PC-9 (cell line): Measurements from ENCODE around the gene COL27A1. TPM values are rescaled to one million over a fixed set of nuclear protein-coding genes. Genes with fewer than 3 reads are reported as not detected.

Experiments used
- BruUV-seq: library from RNA; stranded (reverse); fragments of 400-500 nt; replicated peaks from 2 replicates; lab custom pipeline; 2021; lab: Mats Ljungman, UMichigan
- CTCF ChIA-PET: fragments of 300-600 bp; sonication (Branson Sonifier 250); formaldehyde crosslinking; loops from one replicate; lab custom pipeline; 2022; ENCODE audit warnings: antibody characterized with exemption; lab: Charles Lee
- POLR2A ChIA-PET: fragments of 300-600 bp; sonication (Branson Sonifier 250); formaldehyde crosslinking; loops from one replicate; lab custom pipeline; 2022; ENCODE audit warnings: antibody characterized with exemption; ENCODE audit not compliant: unreplicated experiment; lab: Charles Lee
- DNase-seq, 2 experiments: peaks; one replicate each; pipeline versions ENCODE4 v3.0.0 to v3.0.0-alpha.2; 2015 to 2022; ENCODE audit warnings: mixed read lengths in 1 of 2
- H2AFZ ChIP-seq: fragments of 200-600 bp; sonication (generic); 2 replicates; pipeline ENCODE4 v1.8.1; 2017; ENCODE audit warnings: antibody characterized with exemption
- H3F3A ChIP-seq: fragments of 200-600 bp; sonication (generic); 2 replicates; pipeline ENCODE4 v1.8.1; 2017; ENCODE audit warnings: antibody characterized with exemption, mild to moderate bottlenecking, low read depth; ENCODE audit not compliant: insufficient read depth
- H3K27ac ChIP-seq: fragments of 200-600 bp; sonication (generic); 2 replicates; pipeline ENCODE4 v1.6.1; 2016; ENCODE audit warnings: mixed run types
- H3K27me3 ChIP-seq: fragments of 200-600 bp; sonication (generic); 2 replicates; pipeline ENCODE4 v1.6.1; 2016; ENCODE audit warnings: low read depth, mixed run types; ENCODE audit not compliant: insufficient read depth
- H3K36me3 ChIP-seq: fragments of 200-600 bp; sonication (generic); 2 replicates; pipeline ENCODE4 v1.6.1; 2016; ENCODE audit warnings: low read depth, mixed run types
- H3K4me1 ChIP-seq: fragments of 200-600 bp; sonication (generic); replicated peaks from 2 replicates; pipeline ENCODE4 v1.6.1; 2016; ENCODE audit warnings: mixed run types; ENCODE audit not compliant: insufficient read depth
- H3K4me2 ChIP-seq: fragments of 200-600 bp; sonication (generic); 2 replicates; pipeline ENCODE4 v1.6.1; 2017; ENCODE audit warnings: mixed run types
- H3K4me3 ChIP-seq: fragments of 200-600 bp; sonication (generic); 2 replicates; pipeline ENCODE4 v1.6.1; 2016; ENCODE audit warnings: mixed run types
- H3K79me2 ChIP-seq: fragments of 200-600 bp; sonication (generic); 2 replicates; pipeline ENCODE4 v1.6.1; 2017; ENCODE audit warnings: low read depth, mixed run types
- H3K9me2 ChIP-seq: fragments of 200-600 bp; sonication (generic); 2 replicates; pipeline ENCODE4 v1.8.1; 2017; ENCODE audit warnings: mild to moderate bottlenecking; ENCODE audit not compliant: insufficient read depth
- H3K9me3 ChIP-seq: fragments of 200-600 bp; sonication (generic); 2 replicates; pipeline ENCODE4 v1.8.1; 2016; ENCODE audit warnings: low read depth; ENCODE audit not compliant: insufficient read depth
- H4K20me1 ChIP-seq: fragments of 200-600 bp; sonication (generic); 2 replicates; pipeline ENCODE4 v1.8.1; 2017; ENCODE audit not compliant: insufficient read depth
- CTCF ChIP-seq: fragments of 200-600 bp; sonication (generic); conservative IDR thresholded peaks from 2 replicates; pipeline ENCODE4 v1.6.1; 2017; ENCODE audit warnings: mixed run types, antibody characterized with exemption, mild to moderate bottlenecking, moderate library complexity
- EZH2 ChIP-seq: fragments of 200-600 bp; sonication (generic); IDR thresholded peaks from 2 replicates; pipeline ENCODE4 v1.8.0; 2017; ENCODE audit warnings: antibody characterized with exemption, low read depth
- intact Hi-C: fragments of 100-400 bp; cut with micrococcal nuclease; formaldehyde crosslinking; loops from one replicate; pipeline ENCODE4 v1.10.0; 2022; ENCODE audit not compliant: unreplicated experiment
- total RNA-seq: library from RNA; stranded (reverse); gene quantifications from 2 replicates; pipeline ENCODE4 v1.2.3, GENCODE V29; 2021

Gene COL27A1
- total RNA-seq, 1 experiment from 2014 or later = 0.39 TPM

DNA sequence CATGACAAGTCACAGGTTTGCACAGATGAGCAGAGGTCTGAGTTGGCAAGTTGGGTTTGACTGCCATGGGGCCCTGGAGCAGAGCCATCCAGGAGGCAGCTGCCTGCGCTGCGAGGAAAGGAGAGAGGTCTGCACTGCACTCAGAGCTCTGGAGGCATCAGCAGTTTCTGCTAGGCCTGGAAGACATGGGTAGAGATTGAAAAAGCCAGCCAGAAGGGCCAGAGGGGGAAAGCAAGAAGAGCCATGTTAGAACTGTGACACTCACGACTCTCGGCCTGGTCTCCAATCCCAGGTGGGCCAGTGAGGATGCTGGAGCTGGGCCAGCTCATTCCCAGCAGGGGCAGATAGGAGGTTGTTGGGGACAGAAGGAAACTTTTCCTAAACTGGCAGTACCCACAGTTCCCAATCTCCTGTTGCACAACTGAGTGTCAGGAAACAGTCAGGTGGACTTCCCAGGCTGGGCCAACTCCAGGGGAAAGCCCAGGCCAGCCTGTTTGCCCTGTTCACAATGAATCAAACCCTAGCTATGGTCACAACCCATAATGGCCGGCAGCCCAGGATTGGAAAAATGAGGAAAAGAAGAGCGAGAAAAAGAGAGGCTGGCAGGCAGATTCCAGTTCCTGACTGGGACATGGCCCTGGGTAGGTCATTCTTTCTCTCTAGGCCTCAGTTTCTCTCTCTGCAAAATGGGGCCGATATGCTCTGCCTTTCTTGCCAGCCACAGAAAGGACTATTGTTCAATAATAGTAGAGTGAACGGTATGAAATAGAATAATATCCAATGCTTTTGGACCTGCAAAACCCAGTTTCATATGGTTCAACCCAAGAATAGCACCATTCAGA is 159.8 kb downstream of the COL27A1 start:
- POLR2A ChIA-PET = no interaction called here
- Histone ChIP-seq H3K27me3 (no peaks in the 10 kb centered on the region), H2AFZ (no peak overlapping the region), H3K4me1 (peaks cover 6% of the 10 kb centered on the region; the same call in 1 of the 2 replicates), H3K4me3 (no peak overlapping the region), H3F3A (no peaks in the 10 kb centered on the region), H3K79me2 (no peaks in the 10 kb centered on the region), H3K27ac (no peak overlapping the region), H3K36me3 (no peaks in the 10 kb centered on the region), H3K4me2 (no peak overlapping the region), H4K20me1 (no peaks in the 10 kb centered on the region), H3K9me2 (no peaks in the 10 kb centered on the region), H3K9me3 (no peaks in the 10 kb centered on the region)
- no peak for DNase-seq
- CTCF ChIA-PET = no interaction called here
- TF ChIP-seq EZH2 = no peak
- TF ChIP-seq CTCF = no peak
- BruUV-seq = no TSS peak
- intact Hi-C loops = no loop called here

- Histone ChIP-seq H3K9me2 (no peaks in the 10 kb centered on the region), H2AFZ (no peak overlapping the region), H3K9me3 (no peaks in the 10 kb centered on the region), H3K4me1 (peaks cover 6% of the 10 kb centered on the region; the same call in 1 of the 2 replicates), H3K27me3 (no peaks in the 10 kb centered on the region), H3K4me3 (no peak overlapping the region), H3K4me2 (no peak overlapping the region), H3K79me2 (no peaks in the 10 kb centered on the region), H3K36me3 (no peaks in the 10 kb centered on the region), H3F3A (no peaks in the 10 kb centered on the region), H4K20me1 (no peaks in the 10 kb centered on the region), H3K27ac (no peak overlapping the region)
- no peak for DNase-seq
- TF ChIP-seq EZH2 = no peak
- TF ChIP-seq CTCF = no peak
- CTCF ChIA-PET = no interaction called here
- no TSS peak for BruUV-seq
- intact Hi-C loops = no loop called here
- POLR2A ChIA-PET = no interaction called here
These were observed 160.5 kb downstream of the COL27A1 start for GRCh38 chr9:114315723-114316363.

GRCh38 chr9:114316605-114317230 is 161.4 kb downstream of the COL27A1 start:
- ChIA-PET CTCF (no interaction called here), POLR2A (no interaction called here)
- H3K27ac ChIP-seq = no peak overlapping the region
- H3K4me2 ChIP-seq = no peak overlapping the region
- no peak for TF ChIP-seq CTCF
- TF ChIP-seq EZH2 = no peak
- no peaks in the 10 kb centered on the region for H3K27me3 ChIP-seq
- H2AFZ ChIP-seq = no peak overlapping the region
- no peak overlapping the region for H3K4me3 ChIP-seq
- H3K9me3 ChIP-seq = no peaks in the 10 kb centered on the region
- intact Hi-C loops = no loop called here
- H4K20me1 ChIP-seq = no peaks in the 10 kb centered on the region
- H3K36me3 ChIP-seq = no peaks in the 10 kb centered on the region
- H3F3A ChIP-seq = no peaks in the 10 kb centered on the region
- H3K4me1 ChIP-seq = peaks cover 6% of the 10 kb centered on the region; the same call in 1 of the 2 replicates
- no peaks in the 10 kb centered on the region for H3K79me2 ChIP-seq
- no TSS peak for BruUV-seq
- no peak for DNase-seq
- H3K9me2 ChIP-seq = no peaks in the 10 kb centered on the region
